Measurements from ENCODE around the gene DLG5.

DNA sequence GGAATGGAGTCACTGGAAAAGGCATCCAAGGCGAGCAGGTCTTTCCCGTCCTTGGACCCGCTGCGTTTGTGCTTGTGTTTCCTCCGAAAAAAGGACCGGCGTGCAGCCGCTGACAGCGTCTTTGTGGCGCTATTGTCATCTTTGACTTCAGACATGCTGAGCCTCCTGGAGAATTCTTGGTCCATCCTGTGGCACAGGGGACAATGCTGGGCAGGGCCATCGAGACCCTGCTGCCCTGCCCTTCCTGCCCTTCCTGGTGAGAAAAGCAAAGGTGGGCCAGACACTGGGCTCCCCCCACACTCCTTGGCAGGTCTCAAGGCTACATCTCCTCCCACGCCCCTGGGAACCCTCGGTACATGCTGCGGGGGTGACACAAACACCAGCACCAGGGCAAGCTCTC lies 120.9 kb downstream of the DLG5 start:
- TF ChIP-seq CTCF (IDR thresholded peaks at IDR 0.05) (no peak), POLR2A (IDR thresholded peaks at IDR 0.05) (no peak)
